IMR-90 (cell line): ENCODE measurements around the gene ESRRB. TPM values are rescaled to one million over a fixed set of nuclear protein-coding genes. Genes with fewer than 3 reads are reported as not detected.

Experiments used
- ATAC-seq: fragments of 200-7000 bp; cut with Tn5 transposase; 2 replicates; pipeline ENCODE4 v1.9.1; 2020; ENCODE audit warnings: low read depth, mild to moderate bottlenecking, moderate library complexity
- BruUV-seq: library from RNA; stranded (reverse); fragments of 400-500 nt; replicated peaks from 2 replicates; lab custom pipeline; 2021; lab: Mats Ljungman, UMichigan
- CTCF ChIA-PET: fragments of 300-600 bp; formaldehyde crosslinking; extraction: SDS; loops from one replicate; lab custom pipeline; 2021; ENCODE audit warnings: antibody characterized with exemption; lab: Yijun Ruan, JAX
- POLR2A ChIA-PET: fragments of 300-600 bp; sonication (Branson Sonifier 250); formaldehyde crosslinking; loops from one replicate; lab custom pipeline; 2022; ENCODE audit warnings: antibody characterized with exemption; ENCODE audit not compliant: unreplicated experiment; lab: Charles Lee
- DNase-seq: peaks from one replicate; pipeline ENCODE4 v3.0.0; 2013
- H2AFZ ChIP-seq: replicated peaks from 2 replicates; pipeline ENCODE3; 2013; ENCODE audit warnings: low read length, mild to moderate bottlenecking; ENCODE audit not compliant: poor library complexity
- H2AK5ac ChIP-seq: 2 replicates; pipeline ENCODE4 v1.6.1; 2013; ENCODE audit warnings: low read depth, low read length, inconsistent platforms
- H2AK9ac ChIP-seq: replicated peaks from 2 replicates; pipeline ENCODE3; 2013; ENCODE audit warnings: mild to moderate bottlenecking, low read depth, low read length, moderate library complexity; ENCODE audit not compliant: poor library complexity
- H2BK120ac ChIP-seq: 2 replicates; pipeline ENCODE4 v1.6.1; 2013; ENCODE audit warnings: low read depth, low read length, inconsistent platforms
- H2BK15ac ChIP-seq: 3 replicates; pipeline ENCODE4 v1.6.1; 2013; ENCODE audit warnings: low read depth, low read length, inconsistent platforms
- H2BK20ac ChIP-seq: 2 replicates; pipeline ENCODE4 v1.6.1; 2013; ENCODE audit warnings: low read depth, mild to moderate bottlenecking, inconsistent platforms, low read length, moderate library complexity
- H2BK5ac ChIP-seq: 2 replicates; pipeline ENCODE4 v1.6.1; 2013; ENCODE audit warnings: mild to moderate bottlenecking, low read depth, low read length, inconsistent platforms; ENCODE audit not compliant: poor library complexity, severe bottlenecking
- H3K14ac ChIP-seq: replicated peaks from 2 replicates; pipeline ENCODE4 v1.6.1; 2013; ENCODE audit warnings: low read depth, low read length, inconsistent platforms
- H3K18ac ChIP-seq: 2 replicates; pipeline ENCODE4 v1.6.1; 2013; ENCODE audit warnings: low read depth, low read length, control low read depth
- H3K23ac ChIP-seq: 2 replicates; pipeline ENCODE4 v1.6.1; 2013; ENCODE audit warnings: low read depth, low read length, inconsistent platforms
- H3K27ac ChIP-seq: 2 replicates; pipeline ENCODE4 v1.5.1; 2013; ENCODE audit warnings: mild to moderate bottlenecking, control low read depth, low read length; ENCODE audit not compliant: insufficient read depth
- H3K27me3 ChIP-seq: 2 replicates; pipeline ENCODE4 v1.6.1; 2013; ENCODE audit warnings: low read length; ENCODE audit not compliant: control insufficient read depth, insufficient read depth
- H3K36me3 ChIP-seq: 2 replicates; pipeline ENCODE4 v1.6.1; 2013; ENCODE audit warnings: low read length, mixed read lengths; ENCODE audit not compliant: control insufficient read depth, insufficient read depth
- H3K4ac ChIP-seq: 2 replicates; pipeline ENCODE4 v1.6.1; 2013; ENCODE audit warnings: low read depth, low read length, inconsistent platforms
- H3K4me1 ChIP-seq: 2 replicates; pipeline ENCODE4 v1.6.1; 2013; ENCODE audit warnings: low read length, mixed read lengths; ENCODE audit not compliant: control insufficient read depth, insufficient read depth
- H3K4me2 ChIP-seq: 2 replicates; pipeline ENCODE4 v1.6.1; 2013; ENCODE audit warnings: low read depth, mild to moderate bottlenecking, control low read depth, low read length, moderate library complexity
- H3K4me3 ChIP-seq: 2 replicates; pipeline ENCODE4 v1.5.1; 2013; ENCODE audit warnings: low read depth, mild to moderate bottlenecking, control low read depth, low read length, moderate library complexity; ENCODE audit not compliant: insufficient read depth
- H3K56ac ChIP-seq: 2 replicates; pipeline ENCODE4 v1.6.1; 2013; ENCODE audit warnings: low read length, inconsistent platforms; ENCODE audit not compliant: insufficient read depth; ENCODE audit errors: extremely low read depth
- H3K79me1 ChIP-seq, 2 experiments: 2 replicates each; pipeline ENCODE4 v1.6.1; 2013; ENCODE audit warnings: low read length in 2 of 2, inconsistent platforms in 1 of 2, low read depth in 1 of 2
- H3K9ac ChIP-seq: 2 replicates; pipeline ENCODE4 v1.6.1; 2013; ENCODE audit warnings: low read depth, low read length, control low read depth
- H3K9me1 ChIP-seq: 2 replicates; pipeline ENCODE4 v1.6.1; 2013; ENCODE audit warnings: low read length, inconsistent platforms; ENCODE audit not compliant: insufficient read depth
- H3K9me3 ChIP-seq: 2 replicates; pipeline ENCODE4 v1.6.1; 2013; ENCODE audit warnings: low read length; ENCODE audit not compliant: control insufficient read depth, insufficient read depth
- H4K20me1 ChIP-seq: 2 replicates; pipeline ENCODE4 v1.6.1; 2013; ENCODE audit warnings: low read length, inconsistent platforms; ENCODE audit not compliant: insufficient read depth
- H4K5ac ChIP-seq: 2 replicates; pipeline ENCODE4 v1.6.1; 2013; ENCODE audit warnings: mild to moderate bottlenecking, low read depth, low read length, control low read depth
- H4K8ac ChIP-seq, 2 experiments: 2 replicates each; pipeline ENCODE4 v1.6.1; 2013; ENCODE audit warnings: low read depth in 2 of 2, low read length in 2 of 2, control low read depth in 1 of 2, inconsistent platforms in 1 of 2
- H4K91ac ChIP-seq: 2 replicates; pipeline ENCODE4 v1.6.1; 2013; ENCODE audit warnings: low read depth, low read length, inconsistent platforms; ENCODE audit not compliant: insufficient read depth
- BHLHE40 ChIP-seq: fragments of 150-350 bp; IDR thresholded peaks from 2 replicates; pipeline ENCODE4 v1.6.1; 2016; ENCODE audit warnings: mild to moderate bottlenecking, low read depth, low read length
- CEBPB ChIP-seq: IDR thresholded peaks from 2 replicates; pipeline ENCODE4 v1.6.1; 2012; ENCODE audit warnings: low read depth, low read length, improper control_type of control experiment
- CHD1 ChIP-seq: IDR thresholded peaks from 2 replicates; pipeline ENCODE4 v1.6.1; 2012; ENCODE audit warnings: low read depth, low read length, improper control_type of control experiment
- FOS ChIP-seq: fragments of 150-350 bp; IDR thresholded peaks from 2 replicates; pipeline ENCODE4 v1.6.1; 2016; ENCODE audit warnings: low read depth, low read length
- MAZ ChIP-seq: IDR thresholded peaks from 2 replicates; pipeline ENCODE4 v1.6.1; 2012; ENCODE audit warnings: low read depth, mild to moderate bottlenecking, low read length, improper control_type of control experiment, moderate library complexity, borderline replicate concordance
- MXI1 ChIP-seq: IDR thresholded peaks from 2 replicates; pipeline ENCODE4 v1.6.1; 2012; ENCODE audit warnings: low read depth, mild to moderate bottlenecking, low read length, moderate library complexity, borderline replicate concordance
- RAD21 ChIP-seq: IDR thresholded peaks from 2 replicates; pipeline ENCODE4 v1.6.1; 2012; ENCODE audit warnings: low read length, improper control_type of control experiment
- RFX5 ChIP-seq: IDR thresholded peaks from 2 replicates; pipeline ENCODE4 v1.8.0; 2012; ENCODE audit warnings: low read depth, mild to moderate bottlenecking, low read length, moderate library complexity
- SMC3 ChIP-seq: fragments of 150-350 bp; IDR thresholded peaks from 2 replicates; pipeline ENCODE4 v1.6.1; 2016; ENCODE audit warnings: low read depth, mild to moderate bottlenecking, antibody characterized with exemption, low read length, moderate library complexity
- WGBS, 2 experiments: methylation state at CpG; one replicate each; pipeline versions ENCODE4 v1.1.5 to v1.1.7; 2013; ENCODE audit warnings: missing lambda C conversion rate in 2 of 2; ENCODE audit not compliant: insufficient read length in 1 of 2; ENCODE audit errors: extremely low coverage in 2 of 2; 5-methylcytosine and 5-hydroxymethylcytosine counted together
- dilution Hi-C: fragments of 300-500 bp; cut with HindIII; formaldehyde crosslinking; loops from one replicate; pipeline ENCODE4 v1.14.3; 2018; ENCODE audit warnings: low sequenced_read_pairs; ENCODE audit not compliant: unreplicated experiment
- in situ Hi-C: fragments of 300-500 bp; cut with MboI; formaldehyde crosslinking; loops from 3 replicates; pipeline ENCODE4 v1.14.3; 2019; ENCODE audit warnings: low sequenced_read_pairs, inconsistent platforms, mixed read lengths
- intact Hi-C: fragments of 100-400 bp; cut with micrococcal nuclease; formaldehyde crosslinking; loops from 2 replicates; pipeline ENCODE4 v1.10.0; 2022
- polyA plus RNA-seq, 3 experiments: library from polyadenylated mRNA; depleted of rRNA; stranded (reverse); fragments of >200 nt; gene quantifications; 2 replicates each; pipeline ENCODE4 v1.2.3, GENCODE V29; 2012; ENCODE audit warnings: low replicate concordance in 1 of 3
- total RNA-seq: library from RNA; depleted of rRNA; stranded (reverse); fragments of >200 nt; gene quantifications from 2 replicates; pipeline ENCODE4 v1.2.3, GENCODE V29; 2012
- TF ChIP-seq, protein P1 (sequence below): fragments of 150-350 bp; IDR thresholded peaks from 2 replicates; pipeline ENCODE4 v1.6.1; 2016; ENCODE audit warnings: low read depth, mild to moderate bottlenecking, low read length, moderate library complexity, borderline replicate concordance

The ESRRB gene
- total and polyA plus RNA-seq, 2 of the 4 experiments (the other 2 are of a cell fraction): not detected

DNA sequence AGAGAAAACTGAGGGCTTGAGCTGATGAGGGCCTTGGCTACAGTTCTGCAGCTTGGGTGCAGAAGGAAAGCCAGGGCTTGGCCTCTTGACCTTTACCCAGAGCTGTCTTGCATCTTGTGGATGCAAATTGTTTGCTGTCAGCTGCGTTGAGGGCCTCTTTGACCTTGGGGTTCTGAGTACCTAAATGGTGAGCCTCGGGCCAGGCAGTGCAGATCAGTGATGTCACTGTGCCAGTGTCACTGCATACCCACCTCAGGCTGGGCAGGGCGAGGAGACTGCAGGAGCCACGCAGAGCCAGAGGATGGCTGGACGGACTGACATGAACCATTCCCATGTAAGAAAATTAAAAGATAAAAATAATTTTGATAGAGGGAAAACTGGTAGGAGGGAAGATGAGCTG, 18.6 kb downstream of the ESRRB start:
- H3K27me3 ChIP-seq: peaks cover 14% of the 10 kb centered on the region
- no peaks in the 10 kb centered on the region for H3K4me1 ChIP-seq
- dilution Hi-C loops (no loop called here), in situ Hi-C loops (no loop called here), intact Hi-C loops (no loop called here)
- H3K9ac ChIP-seq: no peak overlapping the region
- no peak overlapping the region for H4K91ac ChIP-seq
- no peak overlapping the region for H3K23ac ChIP-seq
- no peaks in the 10 kb centered on the region for H3K9me1 ChIP-seq
- H3K18ac ChIP-seq: no peak overlapping the region
- H2AFZ ChIP-seq: peak overlapping the region; percentile 41
- H2BK15ac ChIP-seq: no peak overlapping the region
- H4K5ac ChIP-seq: no peak overlapping the region
- H3K56ac ChIP-seq: no peak overlapping the region
- ChIA-PET POLR2A (no interaction called here), CTCF (no interaction called here)
- H3K4ac ChIP-seq: no peak overlapping the region
- H2BK20ac ChIP-seq: no peak overlapping the region
- TF ChIP-seq SMC3 (no peak), RFX5 (no peak), BHLHE40 (no peak), RAD21 (no peak), CEBPB (no peak), CHD1 (no peak), MAZ (no peak), FOS (no peak), MXI1 (no peak)
- TF ChIP-seq, protein P1, sequence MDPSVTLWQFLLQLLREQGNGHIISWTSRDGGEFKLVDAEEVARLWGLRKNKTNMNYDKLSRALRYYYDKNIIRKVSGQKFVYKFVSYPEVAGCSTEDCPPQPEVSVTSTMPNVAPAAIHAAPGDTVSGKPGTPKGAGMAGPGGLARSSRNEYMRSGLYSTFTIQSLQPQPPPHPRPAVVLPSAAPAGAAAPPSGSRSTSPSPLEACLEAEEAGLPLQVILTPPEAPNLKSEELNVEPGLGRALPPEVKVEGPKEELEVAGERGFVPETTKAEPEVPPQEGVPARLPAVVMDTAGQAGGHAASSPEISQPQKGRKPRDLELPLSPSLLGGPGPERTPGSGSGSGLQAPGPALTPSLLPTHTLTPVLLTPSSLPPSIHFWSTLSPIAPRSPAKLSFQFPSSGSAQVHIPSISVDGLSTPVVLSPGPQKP: no peak
- no peaks in the 10 kb centered on the region for H3K36me3 ChIP-seq
- no peaks in the 10 kb centered on the region for H3K79me1 ChIP-seq
- DNase-seq (no peak), ATAC-seq (no peak)
- no peak overlapping the region for H3K14ac ChIP-seq
- no peak overlapping the region for H2AK5ac ChIP-seq
- H3K27ac ChIP-seq: no peak overlapping the region
- no peak overlapping the region for H3K4me2 ChIP-seq
- no TSS peak for BruUV-seq
- WGBS, 2 experiments: 22% methylated on average over 2 of the region's 5 CpGs; no CpG with 5 or more reads in 1 of the 2 experiments
- no peaks in the 10 kb centered on the region for H4K20me1 ChIP-seq
- no peak overlapping the region for H2AK9ac ChIP-seq
- H3K9me3 ChIP-seq: no peaks in the 10 kb centered on the region
- no peak overlapping the region for H2BK120ac ChIP-seq
- no peak overlapping the region for H3K4me3 ChIP-seq
- no peak overlapping the region for H2BK5ac ChIP-seq
- H4K8ac ChIP-seq: no peak overlapping the region
